Measurements from ENCODE around the gene PLB1.

The PLB1 gene

DNA sequence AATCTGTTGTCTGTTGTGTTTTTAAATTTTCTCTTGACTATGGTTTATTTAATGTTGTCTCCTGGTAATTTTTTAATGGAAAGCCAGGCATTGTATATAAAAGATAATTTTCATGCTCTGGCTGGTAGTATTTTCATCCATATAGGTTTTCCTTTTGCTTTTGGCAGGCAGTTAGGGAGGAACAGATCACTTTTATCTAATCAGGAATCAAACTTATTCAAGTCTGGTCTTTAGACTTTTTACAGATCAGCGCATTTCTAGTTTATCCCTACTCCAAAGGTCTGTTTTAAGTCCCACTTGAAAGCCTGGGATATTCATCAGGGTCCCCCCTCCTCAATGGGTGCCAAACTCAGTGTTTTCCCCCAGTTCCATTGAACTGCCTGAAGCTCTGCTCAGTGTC lies 17.2 kb downstream of the PLB1 start:
- TF ChIP-seq, protein P1, sequence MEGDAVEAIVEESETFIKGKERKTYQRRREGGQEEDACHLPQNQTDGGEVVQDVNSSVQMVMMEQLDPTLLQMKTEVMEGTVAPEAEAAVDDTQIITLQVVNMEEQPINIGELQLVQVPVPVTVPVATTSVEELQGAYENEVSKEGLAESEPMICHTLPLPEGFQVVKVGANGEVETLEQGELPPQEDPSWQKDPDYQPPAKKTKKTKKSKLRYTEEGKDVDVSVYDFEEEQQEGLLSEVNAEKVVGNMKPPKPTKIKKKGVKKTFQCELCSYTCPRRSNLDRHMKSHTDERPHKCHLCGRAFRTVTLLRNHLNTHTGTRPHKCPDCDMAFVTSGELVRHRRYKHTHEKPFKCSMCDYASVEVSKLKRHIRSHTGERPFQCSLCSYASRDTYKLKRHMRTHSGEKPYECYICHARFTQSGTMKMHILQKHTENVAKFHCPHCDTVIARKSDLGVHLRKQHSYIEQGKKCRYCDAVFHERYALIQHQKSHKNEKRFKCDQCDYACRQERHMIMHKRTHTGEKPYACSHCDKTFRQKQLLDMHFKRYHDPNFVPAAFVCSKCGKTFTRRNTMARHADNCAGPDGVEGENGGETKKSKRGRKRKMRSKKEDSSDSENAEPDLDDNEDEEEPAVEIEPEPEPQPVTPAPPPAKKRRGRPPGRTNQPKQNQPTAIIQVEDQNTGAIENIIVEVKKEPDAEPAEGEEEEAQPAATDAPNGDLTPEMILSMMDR (IDR thresholded peaks at IDR 0.05; ENCODE audit: low read depth, low read length): no peak

DNA sequence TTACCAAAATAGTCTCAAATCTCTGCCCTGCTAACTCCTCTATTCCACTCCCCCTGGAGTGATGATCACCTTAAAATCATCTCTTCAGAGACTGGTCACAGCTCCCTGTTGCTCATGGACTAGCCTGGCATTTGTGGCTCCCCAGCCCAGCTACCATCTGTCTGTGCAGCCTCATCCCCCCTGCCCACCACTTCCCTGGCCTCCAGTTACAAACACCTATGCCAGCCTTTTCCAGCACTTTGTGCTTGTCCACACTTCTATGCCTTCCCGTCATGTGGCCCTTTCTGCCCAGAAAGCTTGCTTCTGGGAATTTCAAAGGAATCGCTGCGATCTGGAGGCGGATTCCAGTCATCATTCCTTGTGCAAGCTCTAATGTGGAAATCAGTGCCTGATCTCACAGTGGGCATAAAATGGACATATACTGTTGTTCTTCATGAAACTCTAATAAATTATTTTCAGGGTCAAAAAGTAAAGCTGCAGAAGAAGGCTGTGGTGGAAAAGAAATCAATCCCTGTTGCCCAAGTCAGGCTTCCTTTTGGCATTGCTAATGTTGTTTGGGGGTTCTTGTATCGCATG lies 19.4 kb downstream of the PLB1 start:
- TF ChIP-seq, protein P1 (IDR thresholded peaks at IDR 0.05; ENCODE audit: low read depth, low read length): no peak
- DNase-seq (ENCODE audit: extremely low read depth, low read depth): no peak

More for the DNA sequence above, 17.2 kb downstream of the PLB1 start:
- no peak for DNase-seq (ENCODE audit: extremely low read depth, low read depth)

DNA sequence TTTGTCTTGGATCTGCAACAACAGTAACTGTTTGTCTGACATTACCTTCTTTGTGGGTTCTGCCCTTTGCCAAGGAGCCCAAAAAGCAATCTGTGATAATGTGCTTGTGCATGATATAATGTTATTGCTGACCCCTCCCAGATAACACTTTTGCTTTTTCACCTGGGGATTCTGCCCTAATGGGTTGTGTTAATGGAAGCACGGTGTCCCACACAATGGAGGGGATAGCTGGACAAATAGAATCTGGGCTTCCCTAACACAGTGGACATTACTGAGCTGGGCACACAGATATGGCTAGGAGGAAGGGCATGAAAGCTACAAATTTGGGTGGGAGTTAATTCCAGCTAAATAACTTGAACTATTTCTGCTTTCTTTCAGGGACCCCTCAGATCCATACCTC lies 20.6 kb downstream of the PLB1 start:
- DNase-seq (ENCODE audit: extremely low read depth, low read depth): no peak

DNA sequence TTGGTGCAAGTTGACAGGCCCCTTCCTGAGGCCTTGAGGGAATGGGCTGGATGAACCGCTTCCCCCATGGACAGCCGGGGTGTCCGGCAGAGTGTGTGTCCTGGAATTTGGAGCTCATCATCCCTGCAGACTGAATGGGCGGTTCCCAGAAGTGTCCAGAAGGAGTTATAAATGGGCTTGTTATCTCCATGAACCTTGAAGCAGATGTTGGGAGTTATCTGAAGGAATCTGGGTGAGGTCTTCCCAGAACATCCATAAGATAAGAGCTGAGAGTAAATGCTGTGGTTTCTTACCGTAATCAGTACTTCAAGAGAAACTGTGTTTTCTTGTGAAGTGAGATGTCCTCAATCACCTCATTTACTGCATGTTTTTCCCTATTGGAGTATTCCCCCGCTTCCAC lies 21.1 kb downstream of the PLB1 start:
- TF ChIP-seq, protein P1 (IDR thresholded peaks at IDR 0.05; ENCODE audit: low read depth, low read length): no peak
- no peak for DNase-seq (ENCODE audit: extremely low read depth, low read depth)

More for the DNA sequence above, 20.6 kb downstream of the PLB1 start:
- TF ChIP-seq, protein P1 (IDR thresholded peaks at IDR 0.05; ENCODE audit: low read depth, low read length): no peak

DNA sequence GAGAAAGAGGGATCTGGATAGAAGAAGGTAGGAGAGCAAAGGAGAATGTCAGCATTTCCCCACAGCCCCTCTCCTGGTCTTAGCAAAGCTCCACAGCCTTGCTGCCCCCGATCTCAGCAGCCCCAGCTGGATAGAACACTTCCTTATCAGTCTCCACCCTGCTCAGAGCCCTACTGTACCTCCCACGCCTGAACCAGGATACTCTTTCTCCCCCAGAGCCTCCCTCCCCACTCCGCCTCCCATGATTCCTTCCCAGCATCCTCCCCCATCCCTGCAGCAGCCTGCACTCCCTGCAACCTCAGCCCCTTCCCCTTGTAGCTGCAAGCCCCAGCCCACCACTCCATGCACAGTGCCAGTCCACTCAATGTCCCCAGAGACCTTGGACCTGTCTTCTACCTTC lies 25.8 kb downstream of the PLB1 start:
- TF ChIP-seq, protein P1 (IDR thresholded peaks at IDR 0.05; ENCODE audit: low read depth, low read length): no peak
- no peak for DNase-seq (ENCODE audit: extremely low read depth, low read depth)

DNA sequence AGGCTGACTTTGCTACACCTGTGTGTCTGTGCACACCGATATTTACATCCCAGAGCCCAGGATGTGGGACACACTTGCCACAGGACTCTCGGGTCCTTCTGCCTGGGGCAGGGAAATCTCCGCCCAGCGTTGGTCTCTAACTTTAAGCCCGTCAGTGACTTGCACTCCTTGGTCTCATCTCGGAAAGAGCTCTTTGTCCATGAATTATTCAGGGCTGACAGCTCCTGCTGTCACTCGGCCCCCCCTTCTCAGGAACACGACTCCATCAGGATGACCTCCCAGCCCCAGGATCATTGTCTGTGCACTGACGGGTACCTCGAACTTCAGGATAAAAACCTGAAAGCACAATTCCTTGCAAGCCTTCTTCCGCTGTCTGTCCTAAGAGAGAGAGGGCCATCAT lies 26.6 kb downstream of the PLB1 start:
- TF ChIP-seq, protein P1 (IDR thresholded peaks at IDR 0.05; ENCODE audit: low read depth, low read length): no peak
- DNase-seq (ENCODE audit: extremely low read depth, low read depth): no peak

DNA sequence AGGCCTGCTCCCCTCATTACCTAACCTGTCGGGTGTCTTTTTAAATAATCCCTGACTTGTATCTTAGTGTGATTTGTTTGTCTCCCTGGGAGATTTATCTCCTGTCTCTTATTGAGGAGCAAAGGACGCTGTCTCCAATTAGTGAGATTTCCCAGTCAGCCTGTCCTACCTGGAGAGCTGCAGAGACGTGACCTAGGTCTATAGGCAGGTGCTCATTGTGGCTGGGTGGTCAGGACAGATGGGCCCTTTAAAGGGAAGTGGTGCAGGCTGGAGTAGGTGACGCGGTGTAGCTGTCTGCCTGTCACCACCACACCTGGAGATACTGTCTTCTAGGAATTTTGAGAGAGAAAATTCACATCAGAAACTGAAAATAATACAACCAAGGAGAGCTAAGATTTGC lies 28.0 kb downstream of the PLB1 start:
- TF ChIP-seq, protein P1 (IDR thresholded peaks at IDR 0.05; ENCODE audit: low read depth, low read length): no peak

More for the DNA sequence above, 28.0 kb downstream of the PLB1 start:
- DNase-seq (ENCODE audit: extremely low read depth, low read depth): no peak
